Measurements from ENCODE around the gene PPP1R12B.

GRCh38 chr1:202551683-202552082, 203.2 kb downstream of the PPP1R12B start:
- no peak for TF ChIP-seq EZH2phosphoT487 (IDR thresholded peaks at IDR 0.05; ENCODE audit: borderline replicate concordance, low read length)
- TF ChIP-seq, protein P1, sequence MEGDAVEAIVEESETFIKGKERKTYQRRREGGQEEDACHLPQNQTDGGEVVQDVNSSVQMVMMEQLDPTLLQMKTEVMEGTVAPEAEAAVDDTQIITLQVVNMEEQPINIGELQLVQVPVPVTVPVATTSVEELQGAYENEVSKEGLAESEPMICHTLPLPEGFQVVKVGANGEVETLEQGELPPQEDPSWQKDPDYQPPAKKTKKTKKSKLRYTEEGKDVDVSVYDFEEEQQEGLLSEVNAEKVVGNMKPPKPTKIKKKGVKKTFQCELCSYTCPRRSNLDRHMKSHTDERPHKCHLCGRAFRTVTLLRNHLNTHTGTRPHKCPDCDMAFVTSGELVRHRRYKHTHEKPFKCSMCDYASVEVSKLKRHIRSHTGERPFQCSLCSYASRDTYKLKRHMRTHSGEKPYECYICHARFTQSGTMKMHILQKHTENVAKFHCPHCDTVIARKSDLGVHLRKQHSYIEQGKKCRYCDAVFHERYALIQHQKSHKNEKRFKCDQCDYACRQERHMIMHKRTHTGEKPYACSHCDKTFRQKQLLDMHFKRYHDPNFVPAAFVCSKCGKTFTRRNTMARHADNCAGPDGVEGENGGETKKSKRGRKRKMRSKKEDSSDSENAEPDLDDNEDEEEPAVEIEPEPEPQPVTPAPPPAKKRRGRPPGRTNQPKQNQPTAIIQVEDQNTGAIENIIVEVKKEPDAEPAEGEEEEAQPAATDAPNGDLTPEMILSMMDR (IDR thresholded peaks at IDR 0.05; ENCODE audit: low read depth, low read length, poor library complexity, severe bottlenecking), result no peak
